Activated CD4-positive, alpha-beta T cell treated with anti-CD3 and anti-CD28 coated beads, Interleukin-10, Interleukin-2, amounts not matched to agents 100 ng/mL and 50 ng/mL, durations not matched to agents 16 hours and 8 hours (primary cell): ENCODE results near the gene TICAM1.
A peak's percentile ranks its signal among the peaks of the same experiment; 100 is the strongest.
"Not testable (repeated sequence)": the region's sequence is repeated elsewhere in the genome, so short reads cannot be mapped to it uniquely, and the experiment has no call there.

ENCODE experiments used
- DNase-seq: peaks from one replicate; pipeline ENCODE4 v3.0.0-alpha.2; 2020

Gene TICAM1

GRCh38 chr19:4803736-4804695 is 27.5 kb downstream of the TICAM1 start:
- DNase-seq = peak; percentile 75

- DNase-seq = no peak
Observed at GRCh38 chr19:4802711-4803110, 28.8 kb downstream of the TICAM1 start.

- no peak for DNase-seq
Observed at GRCh38 chr19:4801085-4801619, 30.4 kb downstream of the TICAM1 start.

GRCh38 chr19:4800591-4801081 is 30.9 kb downstream of the TICAM1 start:
- no peak for DNase-seq

- no peak for DNase-seq
Observed at GRCh38 chr19:4795400-4795799, 36.1 kb downstream of the TICAM1 start.

- DNase-seq = no peak
Observed at GRCh38 chr19:4794971-4795370, 36.5 kb downstream of the TICAM1 start.

GRCh38 chr19:4793278-4793677 is 38.2 kb downstream of the TICAM1 start:
- not testable (repeated sequence) for DNase-seq

GRCh38 chr19:4792866-4793195 is 38.7 kb downstream of the TICAM1 start:
- not testable (repeated sequence) for DNase-seq

GRCh38 chr19:4792019-4792865 is 39.3 kb downstream of the TICAM1 start:
- peak; percentile 16 for DNase-seq

- DNase-seq = peak; percentile 99
Observed at GRCh38 chr19:4791183-4792018, 40.1 kb downstream of the TICAM1 start, which contains the start of gene FEM1A. Gene FEM1A (plus strand): TSS chr19:4791734. CDS start chr19:4791855, 121 bp downstream.

- not testable (repeated sequence) for DNase-seq
Observed at GRCh38 chr19:4786412-4787016, 45.0 kb downstream of the TICAM1 start.

- DNase-seq = no peak
Observed at GRCh38 chr19:4781801-4782200, 49.7 kb downstream of the TICAM1 start.

GRCh38 chr19:4780860-4781259 is 50.7 kb downstream of the TICAM1 start:
- no peak for DNase-seq

GRCh38 chr19:4778124-4778523 is 53.4 kb downstream of the TICAM1 start:
- DNase-seq = not testable (repeated sequence)

- no peak for DNase-seq
Observed at GRCh38 chr19:4776436-4777211, 54.9 kb downstream of the TICAM1 start.

- no peak for DNase-seq
Observed at GRCh38 chr19:4775627-4776152, 55.8 kb downstream of the TICAM1 start.

GRCh38 chr19:4774136-4774535 is 57.4 kb downstream of the TICAM1 start:
- no peak for DNase-seq

- DNase-seq = no peak
Observed at GRCh38 chr19:4773047-4773640, 58.4 kb downstream of the TICAM1 start.

GRCh38 chr19:4772566-4772965 is 58.9 kb downstream of the TICAM1 start:
- no peak for DNase-seq
